H1 (cell line): Measurements from ENCODE around the gene MAPKAPK2. TPM values are rescaled to one million over a fixed set of nuclear protein-coding genes. Genes with fewer than 3 reads are reported as not detected.

ENCODE experiments used
- CTCF ChIA-PET: fragments of 300-600 bp; sonication (Branson Sonifier 250); formaldehyde crosslinking; loops from one replicate; lab custom pipeline; 2021; ENCODE audit not compliant: partially characterized antibody; lab: Charles Lee
- POLR2A ChIA-PET: fragments of 300-600 bp; sonication (Branson Sonifier 250); formaldehyde crosslinking; loops from one replicate; lab custom pipeline; 2021; ENCODE audit warnings: inconsistent platforms; ENCODE audit not compliant: partially characterized antibody; lab: Charles Lee
- DNase-seq, 2 experiments: peaks; one replicate each; pipeline versions ENCODE4 v3.0.0 to v3.0.0-alpha.2; 2010 to 2022; ENCODE audit warnings: low spot score in 2 of 2, low read depth in 1 of 2, mixed read lengths in 1 of 2
- FAIRE-seq: peaks from 2 replicates; lab custom pipeline; 2011; peaks lifted over from hg19 to GRCh38; lab: Jason Lieb, UNC
- H2AFZ ChIP-seq: 2 replicates; pipeline ENCODE4 v1.8.1; 2012; ENCODE audit warnings: low read length, inconsistent platforms
- H2AK5ac ChIP-seq: 2 replicates; pipeline ENCODE4 v1.6.1; 2013; ENCODE audit warnings: low read depth, low read length
- H2BK120ac ChIP-seq: replicated peaks from 2 replicates; pipeline ENCODE3; 2013; ENCODE audit warnings: low read depth, low read length, inconsistent platforms
- H2BK12ac ChIP-seq: 2 replicates; pipeline ENCODE4 v1.6.1; 2013; ENCODE audit warnings: low read depth, low read length
- H2BK15ac ChIP-seq: 2 replicates; pipeline ENCODE4 v1.6.1; 2013; ENCODE audit warnings: low read length
- H2BK20ac ChIP-seq: 2 replicates; pipeline ENCODE4 v1.6.1; 2013; ENCODE audit warnings: low read length
- H2BK5ac ChIP-seq: 2 replicates; pipeline ENCODE4 v1.6.1; 2013; ENCODE audit warnings: low read depth, low read length
- H3K14ac ChIP-seq: 2 replicates; pipeline ENCODE4 v1.6.1; 2013; ENCODE audit warnings: inconsistent platforms; ENCODE audit not compliant: insufficient read length
- H3K18ac ChIP-seq: 2 replicates; pipeline ENCODE4 v1.6.1; 2013; ENCODE audit warnings: low read length; ENCODE audit errors: extremely low read depth
- H3K23ac ChIP-seq: 2 replicates; pipeline ENCODE4 v1.6.1; 2013; ENCODE audit warnings: inconsistent platforms; ENCODE audit not compliant: insufficient read length
- H3K23me2 ChIP-seq: 2 replicates; pipeline ENCODE4 v1.6.1; 2013; ENCODE audit warnings: low read depth, low read length
- H3K27ac ChIP-seq: 2 replicates; pipeline ENCODE4 v1.6.1; 2011; ENCODE audit warnings: low read depth, low read length, inconsistent platforms
- H3K27me3 ChIP-seq, 4 experiments: replicated peaks in 1 of 4; 1 replicate in 1 of 4; 2 replicates in 3 of 4; pipeline versions ENCODE4 v1.6.1 to v1.8.1; 2011 to 2013; ENCODE audit warnings: low read length in 3 of 4, mild to moderate bottlenecking in 3 of 4, inconsistent platforms in 2 of 4, mixed read lengths in 2 of 4, moderate library complexity in 1 of 4; ENCODE audit not compliant: control insufficient read depth in 3 of 4, insufficient read depth in 3 of 4; ENCODE audit errors: extremely low read depth in 1 of 4
- H3K36me3 ChIP-seq, 4 experiments: 2 replicates each; pipeline versions ENCODE4 v1.6.1 to v1.8.1; 2011 to 2013; ENCODE audit warnings: mild to moderate bottlenecking in 4 of 4, low read length in 3 of 4, moderate library complexity in 2 of 4, control low read depth in 1 of 4, inconsistent platforms in 1 of 4; ENCODE audit not compliant: insufficient read depth in 4 of 4, control insufficient read depth in 2 of 4
- H3K4ac ChIP-seq: replicated peaks from 2 replicates; pipeline ENCODE3; 2013; ENCODE audit warnings: low read length, low read depth, mixed read lengths, inconsistent platforms; ENCODE audit not compliant: insufficient read length
- H3K4me1 ChIP-seq, 4 experiments: replicated peaks in 1 of 4; 1 replicate in 1 of 4; 2 replicates in 3 of 4; pipeline versions ENCODE4 v1.6.1 to v1.8.1; 2011 to 2013; ENCODE audit warnings: low read length in 3 of 4, inconsistent platforms in 2 of 4, mixed read lengths in 1 of 4; ENCODE audit not compliant: insufficient read depth in 4 of 4, control insufficient read depth in 3 of 4
- H3K4me2 ChIP-seq, 2 experiments: 2 replicates each; pipeline versions ENCODE4 v1.6.1 to v1.8.1; 2011 to 2013; ENCODE audit warnings: low read depth in 2 of 2, low read length in 2 of 2, control low read depth in 1 of 2, inconsistent platforms in 1 of 2, mild to moderate bottlenecking in 1 of 2; ENCODE audit not compliant: insufficient read depth in 1 of 2
- H3K4me3 ChIP-seq, 4 experiments: fragments of 200-600, 300-600 bp in 1 of 4; sonication (generic), shearing (Covaris generic), sonication (Bioruptor Twin) in 1 of 4; 2 replicates each; pipeline versions ENCODE4 v1.5.1 to v1.8.1; 2011 to 2016; ENCODE audit warnings: low read length in 4 of 4, low read depth in 3 of 4, control low read depth in 2 of 4, inconsistent platforms in 2 of 4, mild to moderate bottlenecking in 2 of 4, mixed read lengths in 1 of 4, moderate library complexity in 1 of 4; ENCODE audit not compliant: insufficient read depth in 2 of 4; ENCODE audit errors: extremely low read depth in 1 of 4
- H3K56ac ChIP-seq: replicated peaks from 2 replicates; pipeline ENCODE3; 2013; ENCODE audit warnings: low read depth, mild to moderate bottlenecking, mixed read lengths, low read length, inconsistent platforms; ENCODE audit not compliant: insufficient read length
- H3K79me1 ChIP-seq: 2 replicates; pipeline ENCODE4 v1.6.1; 2013; ENCODE audit warnings: low read depth, low read length, control low read depth
- H3K79me2 ChIP-seq, 2 experiments: 2 replicates each; pipeline versions ENCODE4 v1.6.1 to v1.8.1; 2012 to 2013; ENCODE audit warnings: low read length in 2 of 2, mild to moderate bottlenecking in 2 of 2, inconsistent platforms in 1 of 2; ENCODE audit not compliant: insufficient read depth in 2 of 2, control insufficient read depth in 1 of 2
- H3K9ac ChIP-seq, 4 experiments: replicated peaks in 1 of 4; 1 replicate in 1 of 4; 2 replicates in 3 of 4; pipeline versions ENCODE4 v1.6.1 to v1.8.1; 2011 to 2013; ENCODE audit warnings: low read depth in 3 of 4, low read length in 3 of 4, control low read depth in 2 of 4, mild to moderate bottlenecking in 2 of 4, moderate library complexity in 2 of 4, inconsistent platforms in 1 of 4; ENCODE audit errors: extremely low read depth in 1 of 4
- H3K9me3 ChIP-seq, 2 experiments: 2 replicates each; pipeline versions ENCODE4 v1.6.1 to v1.8.1; 2012 to 2013; ENCODE audit warnings: mild to moderate bottlenecking in 2 of 2, moderate library complexity in 2 of 2, control low read depth in 1 of 2, inconsistent platforms in 1 of 2, low read depth in 1 of 2, low read length in 1 of 2, mixed read lengths in 1 of 2; ENCODE audit not compliant: insufficient read depth in 2 of 2
- H4K20me1 ChIP-seq, 2 experiments: replicated peaks in 1 of 2; 2 replicates each; pipeline versions ENCODE3 to v1.8.1; 2011 to 2013; ENCODE audit warnings: inconsistent platforms in 2 of 2, low read length in 2 of 2, mild to moderate bottlenecking in 1 of 2; ENCODE audit not compliant: insufficient read depth in 2 of 2, control insufficient read depth in 1 of 2
- H4K5ac ChIP-seq: 2 replicates; pipeline ENCODE4 v1.6.1; 2013; ENCODE audit warnings: low read length, low read depth, mixed read lengths, inconsistent platforms; ENCODE audit not compliant: insufficient read length
- H4K8ac ChIP-seq: 2 replicates; pipeline ENCODE4 v1.8.0; 2013; ENCODE audit warnings: mild to moderate bottlenecking, moderate library complexity, low read length, inconsistent platforms; ENCODE audit not compliant: insufficient read depth; ENCODE audit errors: extremely low read depth
- H4K91ac ChIP-seq: replicated peaks from 2 replicates; pipeline ENCODE3; 2013; ENCODE audit warnings: low read length, mixed read lengths, inconsistent platforms; ENCODE audit not compliant: insufficient read length
- E2F6 ChIP-seq: IDR thresholded peaks from 2 replicates; pipeline ENCODE4 v1.6.1; 2012; ENCODE audit warnings: inconsistent platforms
- JUND ChIP-seq: IDR thresholded peaks from 2 replicates; pipeline ENCODE4 v1.6.1; 2011; ENCODE audit warnings: mild to moderate bottlenecking, improper control_type of control experiment, low read length
- NRF1 ChIP-seq: IDR thresholded peaks from 2 replicates; pipeline ENCODE4 v1.6.1; 2011; ENCODE audit warnings: mild to moderate bottlenecking, low read depth, low read length, improper control_type of control experiment
- WGBS, 2 experiments: shearing (Covaris generic) in 1 of 2; methylation state at CpG; one replicate each; pipeline versions ENCODE4 v1.1.6 to v1.1.7; 2013 to 2015; ENCODE audit warnings: low lambda C conversion rate in 2 of 2, mixed read lengths in 2 of 2, inconsistent platforms in 1 of 2, low coverage in 1 of 2, missing lambda C conversion rate in 1 of 2; ENCODE audit not compliant: insufficient replicate concordance in 2 of 2, insufficient coverage in 1 of 2, insufficient read length in 1 of 2; ENCODE audit errors: extremely low coverage in 1 of 2, missing lambda C conversion rate in 1 of 2; 5-methylcytosine and 5-hydroxymethylcytosine counted together
- polyA plus RNA-seq, 7 experiments: library from polyadenylated mRNA; depleted of rRNA in 3 of 7; stranded (reverse) in 5 of 7; unstranded in 2 of 7; fragments of >200 nt in 5 of 7; fragments of 200-250 nt in 2 of 7; gene quantifications; 1 replicate in 5 of 7; 2 replicates in 1 of 7; 4 replicates in 1 of 7; pipeline versions ENCODE4 v1.2.1 to v1.2.3, GENCODE V29; 2011 to 2013; ENCODE audit warnings: missing spikeins in 2 of 7, mixed read lengths in 2 of 7
- total RNA-seq: library from RNA; stranded (reverse); fragmentation: NEBNext Ultra II Directional; extraction: Animal tissue kit (Norgen Biotek cat#: 25700); gene quantifications from 2 replicates; pipeline ENCODE4 v1.2.1, GENCODE V29; 2021
- TF ChIP-seq, protein P1 (sequence below): IDR thresholded peaks from 2 replicates; pipeline ENCODE4 v1.6.1; 2011; ENCODE audit warnings: low read length, improper control_type of control experiment
- TF ChIP-seq, protein P2 (sequence below), 3 experiments: IDR thresholded peaks; 1 replicate in 2 of 3; 2 replicates in 1 of 3; pipeline versions ENCODE4 v1.5.1 to v1.6.1; 2011; ENCODE audit warnings: low read length in 3 of 3, mild to moderate bottlenecking in 3 of 3, inconsistent platforms in 2 of 3, low read depth in 1 of 3, moderate library complexity in 1 of 3; ENCODE audit not compliant: insufficient read depth in 1 of 3; ENCODE audit errors: control extremely low read depth in 1 of 3

Gene MAPKAPK2
- total and polyA plus RNA-seq, 2 of the 8 experiments (the other 6 are each of a cell fraction or from before 2014, with no cell fraction given) = 27.5 to 44.9 TPM

- H3K9ac ChIP-seq = no peak overlapping the region
- no peak overlapping the region for H3K18ac ChIP-seq
- no peaks in the 10 kb centered on the region for H3K79me1 ChIP-seq
- TF ChIP-seq, protein P1, sequence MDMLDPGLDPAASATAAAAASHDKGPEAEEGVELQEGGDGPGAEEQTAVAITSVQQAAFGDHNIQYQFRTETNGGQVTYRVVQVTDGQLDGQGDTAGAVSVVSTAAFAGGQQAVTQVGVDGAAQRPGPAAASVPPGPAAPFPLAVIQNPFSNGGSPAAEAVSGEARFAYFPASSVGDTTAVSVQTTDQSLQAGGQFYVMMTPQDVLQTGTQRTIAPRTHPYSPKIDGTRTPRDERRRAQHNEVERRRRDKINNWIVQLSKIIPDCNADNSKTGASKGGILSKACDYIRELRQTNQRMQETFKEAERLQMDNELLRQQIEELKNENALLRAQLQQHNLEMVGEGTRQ = no peak
- TF ChIP-seq, protein P2, sequence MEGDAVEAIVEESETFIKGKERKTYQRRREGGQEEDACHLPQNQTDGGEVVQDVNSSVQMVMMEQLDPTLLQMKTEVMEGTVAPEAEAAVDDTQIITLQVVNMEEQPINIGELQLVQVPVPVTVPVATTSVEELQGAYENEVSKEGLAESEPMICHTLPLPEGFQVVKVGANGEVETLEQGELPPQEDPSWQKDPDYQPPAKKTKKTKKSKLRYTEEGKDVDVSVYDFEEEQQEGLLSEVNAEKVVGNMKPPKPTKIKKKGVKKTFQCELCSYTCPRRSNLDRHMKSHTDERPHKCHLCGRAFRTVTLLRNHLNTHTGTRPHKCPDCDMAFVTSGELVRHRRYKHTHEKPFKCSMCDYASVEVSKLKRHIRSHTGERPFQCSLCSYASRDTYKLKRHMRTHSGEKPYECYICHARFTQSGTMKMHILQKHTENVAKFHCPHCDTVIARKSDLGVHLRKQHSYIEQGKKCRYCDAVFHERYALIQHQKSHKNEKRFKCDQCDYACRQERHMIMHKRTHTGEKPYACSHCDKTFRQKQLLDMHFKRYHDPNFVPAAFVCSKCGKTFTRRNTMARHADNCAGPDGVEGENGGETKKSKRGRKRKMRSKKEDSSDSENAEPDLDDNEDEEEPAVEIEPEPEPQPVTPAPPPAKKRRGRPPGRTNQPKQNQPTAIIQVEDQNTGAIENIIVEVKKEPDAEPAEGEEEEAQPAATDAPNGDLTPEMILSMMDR (IDR thresholded peaks at IDR 0.05; ENCODE audit: control extremely low read depth in 1 of 3, insufficient read depth in 1 of 3, low read depth in 1 of 3, low read length in 3 of 3) = no peak
- TF ChIP-seq JUND (no peak), NRF1 (no peak), E2F6 (no peak)
- H2BK20ac ChIP-seq = no peak overlapping the region
- H2AFZ ChIP-seq = no peak overlapping the region
- peaks cover 0 to 14% (median 9%) of the 10 kb centered on the region in 4 experiments; a peak in 6 of 7 replicates for H3K27me3 ChIP-seq
- no peak overlapping the region for H3K4ac ChIP-seq
- no peak overlapping the region for H4K91ac ChIP-seq
- no peak overlapping the region for H3K56ac ChIP-seq
- H2BK120ac ChIP-seq = no peak overlapping the region
- H2AK5ac ChIP-seq = no peak overlapping the region
- H4K5ac ChIP-seq = no peak overlapping the region
- 0 out of 2 replicates have a peak, but pooled peaks cover 5% of the 10 kb centered on the region for H3K23me2 ChIP-seq
- no peak overlapping the region for H2BK12ac ChIP-seq
- no peak overlapping the region for H3K27ac ChIP-seq
- no peak overlapping the region for H2BK15ac ChIP-seq
- no peak overlapping the region for H3K4me3 ChIP-seq
- ChIA-PET POLR2A (no interaction called here), CTCF (interaction anchor here (0.7 to 23.8 kb wide), 15 partner anchors 9 to 165 kb away, joined by 3 to 666 read pairs (median 4); partner anchors contain the start of gene DYRK3)
- H3K14ac ChIP-seq = no peak overlapping the region
- no peaks in the 10 kb centered on the region for H3K79me2 ChIP-seq
- no peaks in the 10 kb centered on the region; a peak in 1 of 8 replicates for H3K36me3 ChIP-seq
- WGBS, 2 experiments = 71% methylated on average over 4 of the region's 4 CpGs; no CpG with 5 or more reads in 1 of the 2 experiments
- no peak overlapping the region for H2BK5ac ChIP-seq
- peaks cover 0 to 12% (median 5%) of the 10 kb centered on the region in 4 experiments; a peak in 6 of 7 replicates for H3K4me1 ChIP-seq
- DNase-seq (no peak), FAIRE-seq (no peak)
- no peak overlapping the region for H3K4me2 ChIP-seq
- no peaks in the 10 kb centered on the region for H3K9me3 ChIP-seq
- no peak overlapping the region for H3K23ac ChIP-seq
- H4K8ac ChIP-seq = no peak overlapping the region
- no peaks in the 10 kb centered on the region for H4K20me1 ChIP-seq
Observed at GRCh38 chr1:206655471-206655882, 29.2 kb upstream of the MAPKAPK2 start.
